A549 (cell line): Measurements from ENCODE around the gene HEMGN. TPM values are rescaled to one million over a fixed set of nuclear protein-coding genes. Genes with fewer than 3 reads are reported as not detected.

Experiments used
- ATAC-seq, 2 experiments: fragments of 200-7000 bp in 1 of 2; fragments of >200 bp in 1 of 2; cut with Nextera tagmentation in 1 of 2; cut with Tn5 transposase in 1 of 2; 3 replicates each; pipeline versions ENCODE4 v1.8.0 to v1.9.1; 2018 to 2020; ENCODE audit warnings: mild to moderate bottlenecking in 1 of 2, moderate library complexity in 1 of 2
- CTCF ChIA-PET: fragments of 300-600 bp; sonication (Branson Sonifier 250); formaldehyde crosslinking; extraction: SDS; loops from one replicate; lab custom pipeline; 2021; ENCODE audit warnings: antibody characterized with exemption, inconsistent platforms; lab: Yijun Ruan, JAX
- POLR2A ChIA-PET: fragments of 350-600 bp; formaldehyde crosslinking; extraction: SDS; loops from one replicate; lab custom pipeline; 2021; ENCODE audit warnings: antibody characterized with exemption, inconsistent platforms; lab: Yijun Ruan, JAX
- DNase-seq, 2 experiments: peaks; one replicate each; pipeline versions ENCODE4 v3.0.0 to v3.0.0-alpha.2; 2011 to 2016; ENCODE audit warnings: low read depth in 1 of 2, low spot score in 1 of 2
- FAIRE-seq: peaks from 2 replicates; lab custom pipeline; 2011; peaks lifted over from hg19 to GRCh38; lab: Jason Lieb, UNC
- H3K27ac ChIP-seq, 2 experiments: fragments of >200 bp; sonication (Bioruptor Twin); formaldehyde crosslinking; 3 replicates each; pipeline ENCODE4 v1.5.1; 2016 to 2017
- H3K4me1 ChIP-seq: fragments of >200 bp; sonication (Bioruptor Twin); formaldehyde crosslinking; 3 replicates; pipeline ENCODE4 v1.6.1; 2016
- H3K4me2 ChIP-seq: fragments of >200 bp; sonication (Bioruptor Twin); formaldehyde crosslinking; 3 replicates; pipeline ENCODE4 v1.6.1; 2016
- H3K4me3 ChIP-seq: fragments of >200 bp; sonication (Bioruptor Twin); formaldehyde crosslinking; 3 replicates; pipeline ENCODE4 v1.5.1; 2016
- H3K9me3 ChIP-seq: fragments of >200 bp; sonication (Bioruptor Twin); formaldehyde crosslinking; 3 replicates; pipeline ENCODE4 v1.6.1; 2016
- ATOH8 ChIP-seq: fragments of 250-450 bp; sonication (Bioruptor Pico); IDR thresholded peaks from 2 replicates; pipeline ENCODE4 v1.5.0; 2020; ENCODE audit warnings: low read depth, mild to moderate bottlenecking, moderate library complexity
- BHLHE40 ChIP-seq: IDR thresholded peaks from 2 replicates; pipeline ENCODE4 v1.6.1; 2012; ENCODE audit warnings: low read depth, low read length, inconsistent platforms
- CEBPB ChIP-seq, 2 experiments: fragments of >200 bp in 1 of 2; sonication (Bioruptor Twin) in 1 of 2; formaldehyde crosslinking in 1 of 2; IDR thresholded peaks; 2 replicates each; pipeline ENCODE4 v1.6.1; 2012 to 2016
- CHD2 ChIP-seq: fragments of 150-350 bp; IDR thresholded peaks from 2 replicates; pipeline ENCODE4 v1.6.1; 2014; ENCODE audit warnings: low read length; ENCODE audit not compliant: partially characterized antibody
- CHD4 ChIP-seq: fragments of 200-600 bp; sonication (generic); IDR thresholded peaks from 2 replicates; pipeline ENCODE4 v1.6.1; 2016; ENCODE audit warnings: antibody characterized with exemption, mild to moderate bottlenecking, borderline replicate concordance
- CTCF ChIP-seq: fragments of >200 bp; sonication (Bioruptor Twin); formaldehyde crosslinking; IDR thresholded peaks from 3 replicates; pipeline ENCODE4 v1.5.1; 2016
- E2F6 ChIP-seq: IDR thresholded peaks from 2 replicates; pipeline ENCODE4 v1.6.1; 2012; ENCODE audit warnings: low read depth, borderline replicate concordance
- EP300 ChIP-seq, 2 experiments: fragments of >200 bp; sonication (Bioruptor Twin); formaldehyde crosslinking; IDR thresholded peaks; 2 replicates in 1 of 2; 3 replicates in 1 of 2; pipeline ENCODE4 v1.6.1; 2016 to 2017
- ESRRA ChIP-seq: fragments of 150-350 bp; IDR thresholded peaks from 2 replicates; pipeline ENCODE4 v1.6.1; 2014; ENCODE audit warnings: mild to moderate bottlenecking, low read length, borderline replicate concordance
- FOXS1 ChIP-seq: fragments of 250-450 bp; sonication (Bioruptor Pico); IDR thresholded peaks from 2 replicates; pipeline ENCODE4 v1.5.0; 2020; ENCODE audit warnings: mild to moderate bottlenecking, moderate library complexity
- HEYL ChIP-seq: fragments of 250-450 bp; sonication (Bioruptor Pico); IDR thresholded peaks from 2 replicates; pipeline ENCODE4 v1.8.0; 2021; ENCODE audit warnings: mild to moderate bottlenecking, moderate library complexity
- HOXA7 ChIP-seq: fragments of 250-450 bp; sonication (Bioruptor Pico); IDR thresholded peaks from 2 replicates; pipeline ENCODE4 v1.5.0; 2020; ENCODE audit warnings: mild to moderate bottlenecking, moderate library complexity
- HOXB5 ChIP-seq: fragments of 250-450 bp; sonication (Bioruptor Pico); IDR thresholded peaks from 2 replicates; pipeline ENCODE4 v1.5.0; 2020; ENCODE audit warnings: mild to moderate bottlenecking, moderate library complexity
- KDM1A ChIP-seq: fragments of 200-600 bp; sonication (generic); IDR thresholded peaks from 2 replicates; pipeline ENCODE4 v1.6.1; 2016; ENCODE audit warnings: low read depth, mild to moderate bottlenecking
- KDM5A ChIP-seq: fragments of 200-600 bp; sonication (generic); IDR thresholded peaks from 2 replicates; pipeline ENCODE4 v1.6.1; 2016; ENCODE audit warnings: antibody characterized with exemption, mild to moderate bottlenecking
- MAFK ChIP-seq: fragments of 450-650 bp; IDR thresholded peaks from 2 replicates; pipeline ENCODE4 v1.6.1; 2014; ENCODE audit not compliant: partially characterized antibody
- MAZ ChIP-seq: fragments of 150-350 bp; IDR thresholded peaks from 2 replicates; pipeline ENCODE4 v1.6.1; 2014; ENCODE audit warnings: antibody characterized with exemption, low read depth, low read length, borderline replicate concordance
- MYC ChIP-seq: IDR thresholded peaks from 2 replicates; pipeline ENCODE4 v1.6.1; 2012; ENCODE audit warnings: mild to moderate bottlenecking, inconsistent platforms, low read length, improper control_type of control experiment, borderline replicate concordance
- NPAS2 ChIP-seq: fragments of 250-450 bp; sonication (Bioruptor Pico); IDR thresholded peaks from 2 replicates; pipeline ENCODE4 v1.8.0; 2022; ENCODE audit warnings: mild to moderate bottlenecking, moderate library complexity, borderline replicate concordance
- NR3C1 ChIP-seq: fragments of >200 bp; sonication (Bioruptor Twin); formaldehyde crosslinking; IDR thresholded peaks from 3 replicates; pipeline ENCODE4 v1.6.1; 2017
- PBX3 ChIP-seq: IDR thresholded peaks from 2 replicates; pipeline ENCODE4 v1.6.1; 2012
- PHF8 ChIP-seq: fragments of 200-600 bp; sonication (generic); IDR thresholded peaks from 2 replicates; pipeline ENCODE4 v1.6.1; 2016; ENCODE audit warnings: low read depth, mild to moderate bottlenecking, antibody characterized with exemption, moderate library complexity, borderline replicate concordance
- POLR2AphosphoS2 ChIP-seq: conservative IDR thresholded peaks from 2 replicates; pipeline ENCODE4 v1.6.1; 2012; ENCODE audit warnings: low read length, improper control_type of control experiment, inconsistent platforms
- RAD21 ChIP-seq, 2 experiments: fragments of >200 bp in 1 of 2; sonication (Bioruptor Twin) in 1 of 2; formaldehyde crosslinking in 1 of 2; IDR thresholded peaks in 1 of 2; conservative IDR thresholded peaks in 1 of 2; 2 replicates in 1 of 2; 3 replicates in 1 of 2; pipeline ENCODE4 v1.6.1; 2012 to 2018; ENCODE audit warnings: inconsistent platforms in 1 of 2
- RARB ChIP-seq: fragments of 250-450 bp; sonication (Bioruptor Pico); IDR thresholded peaks from 2 replicates; pipeline ENCODE4 v1.8.0; 2021; ENCODE audit warnings: mild to moderate bottlenecking, moderate library complexity
- RFX5 ChIP-seq: fragments of 450-650 bp; IDR thresholded peaks from 2 replicates; pipeline ENCODE4 v1.7.1; 2014; ENCODE audit warnings: antibody characterized with exemption, mild to moderate bottlenecking, moderate library complexity
- RNF2 ChIP-seq: fragments of 200-600 bp; sonication (generic); IDR thresholded peaks from 2 replicates; pipeline ENCODE4 v1.6.1; 2016; ENCODE audit warnings: low read depth, mild to moderate bottlenecking, antibody characterized with exemption, moderate library complexity, borderline replicate concordance
- SMC3 ChIP-seq: fragments of >200 bp; sonication (Bioruptor Twin); formaldehyde crosslinking; IDR thresholded peaks from 3 replicates; pipeline ENCODE4 v1.6.1; 2018; ENCODE audit warnings: inconsistent platforms
- SREBF2 ChIP-seq: fragments of 450-650 bp; IDR thresholded peaks from 2 replicates; pipeline ENCODE4 v1.6.1; 2014; ENCODE audit warnings: mild to moderate bottlenecking, moderate library complexity
- ZC3H11A ChIP-seq: fragments of 450-650 bp; IDR thresholded peaks from 2 replicates; pipeline ENCODE4 v1.6.1; 2014; ENCODE audit warnings: antibody characterized with exemption, mild to moderate bottlenecking
- ZSCAN20 ChIP-seq: fragments of 250-450 bp; sonication (Bioruptor Pico); IDR thresholded peaks from 2 replicates; pipeline ENCODE4 v1.8.0; 2022; ENCODE audit warnings: mild to moderate bottlenecking, moderate library complexity
- WGBS: methylation state at CpG from one replicate; pipeline ENCODE4 v1.1.6; 2017; ENCODE audit errors: missing lambda C conversion rate; 5-methylcytosine and 5-hydroxymethylcytosine counted together
- polyA plus RNA-seq, 4 experiments: library from polyadenylated mRNA; depleted of rRNA in 3 of 4; stranded (reverse); fragments of >200 nt; fragmentation: RNase III in 1 of 4; extraction: RNeasy Plus Mini Kit Qiagen cat#74134 plus additional on column Dnase treatment in 1 of 4; gene quantifications; 2 replicates in 3 of 4; 3 replicates in 1 of 4; pipeline ENCODE4 v1.2.3, GENCODE V29; 2011 to 2017

The HEMGN gene
- polyA plus RNA-seq, 2 of the 4 experiments (the other 2 are of a cell fraction), result not detected

GRCh38 chr9:97925497-97926334, 12.3 kb downstream of the HEMGN start:
- POLR2A ChIA-PET, result interaction anchor here (0.6 kb wide), 1 partner anchor 131 kb away, joined by 3 read pairs; the partner anchor contains the start of gene NANS
- no peak overlapping the region for H3K4me2 ChIP-seq
- TF ChIP-seq RAD21 (conservative IDR thresholded peaks at IDR 0.05 in 1 of 2, IDR thresholded peaks at IDR 0.05 in 1 of 2) (no peak), CHD4 (no peak), NPAS2 (CRISPR knock-in tag) (no peak), ZC3H11A (no peak), RFX5 (no peak), EP300 (IDR thresholded peaks at IDR 0.05) (no peak), CEBPB (IDR thresholded peaks at IDR 0.05) (no peak), SREBF2 (no peak), PHF8 (no peak), ZSCAN20 (CRISPR knock-in tag) (no peak), CHD2 (no peak), PBX3 (no peak), KDM5A (no peak), HOXB5 (CRISPR knock-in tag) (no peak), ATOH8 (CRISPR knock-in tag) (no peak), RNF2 (no peak), NR3C1 (no peak), MYC (no peak), POLR2AphosphoS2 (no peak), SMC3 (no peak)
- TF ChIP-seq, all 56 proteins: peak for 0
- DNase-seq (no peak), ATAC-seq (no peak), FAIRE-seq (no peak)
- Histone ChIP-seq H3K4me3 (no peak overlapping the region), H3K4me1 (0 out of 3 replicates have a peak, but pooled peaks cover 5% of the 10 kb centered on the region), H3K27ac (no peak overlapping the region), H3K9me3 (no peaks in the 10 kb centered on the region)
- WGBS, result 25% methylated on average over 5 of the region's 5 CpGs
- CTCF ChIA-PET, result interaction anchor here (0.5 to 7.5 kb wide), 5 partner anchors 17 to 286 kb away, joined by 3 to 116 read pairs (median 9); partner anchors contain the start of gene ANP32B

GRCh38 chr9:97924386-97924785, 13.6 kb downstream of the HEMGN start:
- no peak overlapping the region for H3K4me3 ChIP-seq
- peak overlapping the region; percentile 93; the same call in 2 of the 3 replicates for H3K4me2 ChIP-seq
- TF ChIP-seq MAFK, result no peak
- TF ChIP-seq MYC, result no peak
- no peak for TF ChIP-seq HEYL (CRISPR knock-in tag)
- no peak for TF ChIP-seq MAZ
- TF ChIP-seq ESRRA, result no peak
- no peak for TF ChIP-seq NR3C1
- TF ChIP-seq E2F6, result no peak
- no peak for TF ChIP-seq RARB
- no peak for TF ChIP-seq CTCF
- no peak for TF ChIP-seq BHLHE40
- TF ChIP-seq HOXB5 (CRISPR knock-in tag), result no peak
- no peak for TF ChIP-seq CEBPB (IDR thresholded peaks at IDR 0.05)
- no peak for TF ChIP-seq RFX5
- TF ChIP-seq RNF2, result no peak
- TF ChIP-seq NPAS2 (CRISPR knock-in tag), result no peak
- no peak for TF ChIP-seq HOXA7 (CRISPR knock-in tag)
- TF ChIP-seq KDM1A, result no peak
- TF ChIP-seq FOXS1 (CRISPR knock-in tag), result no peak
- no peak for FAIRE-seq
- 0 out of 3 replicates have a peak, but pooled peaks cover 5% of the 10 kb centered on the region for H3K4me1 ChIP-seq
- WGBS, result 24% methylated on average over 4 of the region's 4 CpGs
- no peak for DNase-seq
- ChIA-PET POLR2A (interaction anchor here (1.1 kb wide), 1 partner anchor 132 kb away, joined by 3 read pairs; no protein-coding TSS in a partner anchor), CTCF (interaction anchor here (0.7 to 7.5 kb wide), 52 partner anchors 11 to 851 kb away, joined by 3 to 116 read pairs (median 5); partner anchors contain the start of genes ANP32B and NANS)
- ATAC-seq, result no peak
- H3K27ac ChIP-seq, result no peak overlapping the region
- no peaks in the 10 kb centered on the region for H3K9me3 ChIP-seq
